ENCODE results near the gene HORMAD1. TPM values are rescaled to one million over a fixed set of nuclear protein-coding genes. Genes with fewer than 3 reads are reported as not detected.

The HORMAD1 gene
- total RNA-seq, 3 donors from 2014 or later, result 0.48 to 0.66 TPM; not detected in 1

- no peaks in the 10 kb centered on the region for H3K27me3 ChIP-seq
- TF ChIP-seq POLR2AphosphoS5 (IDR thresholded peaks at IDR 0.05), result peak; percentile 73 to 94 (median 84)
- peak in 1 of 3 donors; percentile 18 for TF ChIP-seq CTCF (IDR thresholded peaks at IDR 0.05)
- peak; percentile 86 for TF ChIP-seq POLR2A (IDR thresholded peaks at IDR 0.05)
- peak within 1 kb of the TSS; percentile 53 to 76 (median 67) for H3K4me3 ChIP-seq
- peak within 1 kb of the TSS; percentile 76 to 93 for H3K27ac ChIP-seq
- peak; percentile 90 to 98 for DNase-seq (ENCODE audit: low spot score in 2 of 2)
- no peaks in the 10 kb centered on the region for H3K36me3 ChIP-seq
- no peaks in the 10 kb centered on the region for H3K4me1 ChIP-seq
- no peaks in the 10 kb centered on the region for H3K9me3 ChIP-seq
- intact Hi-C loops (cut with DNase I; ENCODE audit: low total_unique reads), result no loop called here
These were observed 23.4 kb downstream of the HORMAD1 start, which contains the start of gene GOLPH3L for GRCh38 chr1:150696995-150697927. Gene GOLPH3L, minus strand, starts transcription at chr1:150697154. Its CDS starts 2,316 bp downstream, at chr1:150694838.

- Histone ChIP-seq H3K9me3 (no peaks in the 10 kb centered on the region), H3K4me3 (peak overlapping the region; percentile 53 to 76 (median 67)), H3K27ac (peak overlapping the region; percentile 76 to 93), H3K36me3 (no peaks in the 10 kb centered on the region), H3K4me1 (no peaks in the 10 kb centered on the region), H3K27me3 (no peaks in the 10 kb centered on the region)
- TF ChIP-seq POLR2A (IDR thresholded peaks at IDR 0.05), result no peak
- TF ChIP-seq CTCF (IDR thresholded peaks at IDR 0.05), result no peak
- no peak for TF ChIP-seq POLR2AphosphoS5 (IDR thresholded peaks at IDR 0.05)
- DNase-seq (ENCODE audit: low spot score in 2 of 2), result no peak
- intact Hi-C loops (cut with DNase I; ENCODE audit: low total_unique reads), result no loop called here
These were observed 24.1 kb downstream of the HORMAD1 start for GRCh38 chr1:150696590-150696989.

GRCh38 chr1:150696162-150696561 lies 24.5 kb downstream of the HORMAD1 start:
- intact Hi-C loops (cut with DNase I; ENCODE audit: low total_unique reads), result no loop called here
- Histone ChIP-seq H3K9me3 (no peaks in the 10 kb centered on the region), H3K4me3 (peak overlapping the region; percentile 53 to 76 (median 67)), H3K36me3 (no peaks in the 10 kb centered on the region), H3K27me3 (no peaks in the 10 kb centered on the region), H3K27ac (peak overlapping the region in 1 of 2 donors; percentile 93), H3K4me1 (no peaks in the 10 kb centered on the region)
- no peak for DNase-seq (ENCODE audit: low spot score in 2 of 2)
- TF ChIP-seq CTCF (IDR thresholded peaks at IDR 0.05) (no peak), POLR2A (IDR thresholded peaks at IDR 0.05) (no peak), POLR2AphosphoS5 (IDR thresholded peaks at IDR 0.05) (no peak)

- Histone ChIP-seq H3K27me3 (no peaks in the 10 kb centered on the region), H3K9me3 (no peaks in the 10 kb centered on the region), H3K4me3 (no peak overlapping the region), H3K36me3 (no peaks in the 10 kb centered on the region), H3K27ac (no peak overlapping the region), H3K4me1 (no peaks in the 10 kb centered on the region)
- TF ChIP-seq POLR2AphosphoS5 (IDR thresholded peaks at IDR 0.05) (no peak), CTCF (IDR thresholded peaks at IDR 0.05) (no peak)
- intact Hi-C loops (cut with DNase I; ENCODE audit: low total_unique reads), result no loop called here
- DNase-seq (ENCODE audit: low spot score in 2 of 2), result no peak
These were observed 25.1 kb downstream of the HORMAD1 start for GRCh38 chr1:150695561-150695960.

- no peaks in the 10 kb centered on the region for H3K36me3 ChIP-seq
- H3K4me1 ChIP-seq, result no peaks in the 10 kb centered on the region
- DNase-seq (ENCODE audit: low spot score in 2 of 2), result no peak
- no peak overlapping the region for H3K4me3 ChIP-seq
- H3K27me3 ChIP-seq, result no peaks in the 10 kb centered on the region
- H3K9me3 ChIP-seq, result no peaks in the 10 kb centered on the region
- TF ChIP-seq POLR2A (IDR thresholded peaks at IDR 0.05) (no peak), CTCF (IDR thresholded peaks at IDR 0.05) (no peak), POLR2AphosphoS5 (IDR thresholded peaks at IDR 0.05) (no peak)
- intact Hi-C loops (cut with DNase I; ENCODE audit: low total_unique reads), result no loop called here
- H3K27ac ChIP-seq, result no peak overlapping the region
These were observed 28.0 kb downstream of the HORMAD1 start for GRCh38 chr1:150692720-150693119.
